ENCODE measurements around the gene VPS13A. TPM values are rescaled to one million over a fixed set of nuclear protein-coding genes. Genes with fewer than 3 reads are reported as not detected.

Gene VPS13A
- total and polyA plus RNA-seq, 10 donors = 7.5 to 90.9 (median 56.5) TPM

DNA sequence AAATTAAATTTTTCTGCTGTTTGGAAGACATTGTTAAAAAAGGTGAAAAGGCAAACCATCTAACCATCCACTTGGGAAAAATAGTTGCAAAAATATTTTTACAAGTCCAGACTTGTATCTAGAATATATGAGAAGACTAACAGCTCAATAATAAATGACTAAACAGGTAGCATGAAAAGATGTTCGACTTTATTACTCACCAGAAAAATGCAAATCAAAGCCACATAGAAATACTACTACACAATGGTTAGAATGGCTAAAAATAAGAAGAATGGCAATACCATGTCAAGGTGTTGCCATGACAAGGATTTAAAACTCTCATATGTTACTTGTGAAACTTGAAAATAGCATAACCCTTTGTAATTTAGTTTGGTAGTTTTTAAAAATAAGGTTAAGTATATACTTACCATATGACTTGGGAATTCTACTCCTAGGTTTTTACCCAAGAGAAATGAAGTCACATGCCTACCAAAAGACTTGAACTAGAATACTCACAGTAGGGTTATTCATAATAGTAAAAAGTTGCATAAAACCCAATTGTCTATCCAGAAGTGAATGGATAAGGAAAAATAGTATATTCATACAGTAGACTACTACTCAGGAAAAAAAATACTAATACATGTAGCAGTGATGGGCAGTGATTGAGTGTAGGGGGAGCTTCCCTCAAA is 93.8 kb downstream of the VPS13A start:
- Histone ChIP-seq H3K9me3 (peaks cover 0 to 3% (median 0%) of the 10 kb centered on the region in 8 donors), H3K36me3 (peaks cover 0 to 53% (median 5%) of the 10 kb centered on the region in 6 donors), H3K27ac (no peak overlapping the region), H3K4me1 (no peaks in the 10 kb centered on the region), H3K4me3 (no peak overlapping the region), H3K27me3 (replicated peaks in 1 of 7) (no peaks in the 10 kb centered on the region)
- intact Hi-C loops (cut with DNase I; ENCODE audit: low total_unique reads) = no loop called here
- TF ChIP-seq POLR2A (IDR thresholded peaks at IDR 0.05) (no peak), POLR2AphosphoS5 (IDR thresholded peaks at IDR 0.05) (no peak)
- TF ChIP-seq, protein P1, sequence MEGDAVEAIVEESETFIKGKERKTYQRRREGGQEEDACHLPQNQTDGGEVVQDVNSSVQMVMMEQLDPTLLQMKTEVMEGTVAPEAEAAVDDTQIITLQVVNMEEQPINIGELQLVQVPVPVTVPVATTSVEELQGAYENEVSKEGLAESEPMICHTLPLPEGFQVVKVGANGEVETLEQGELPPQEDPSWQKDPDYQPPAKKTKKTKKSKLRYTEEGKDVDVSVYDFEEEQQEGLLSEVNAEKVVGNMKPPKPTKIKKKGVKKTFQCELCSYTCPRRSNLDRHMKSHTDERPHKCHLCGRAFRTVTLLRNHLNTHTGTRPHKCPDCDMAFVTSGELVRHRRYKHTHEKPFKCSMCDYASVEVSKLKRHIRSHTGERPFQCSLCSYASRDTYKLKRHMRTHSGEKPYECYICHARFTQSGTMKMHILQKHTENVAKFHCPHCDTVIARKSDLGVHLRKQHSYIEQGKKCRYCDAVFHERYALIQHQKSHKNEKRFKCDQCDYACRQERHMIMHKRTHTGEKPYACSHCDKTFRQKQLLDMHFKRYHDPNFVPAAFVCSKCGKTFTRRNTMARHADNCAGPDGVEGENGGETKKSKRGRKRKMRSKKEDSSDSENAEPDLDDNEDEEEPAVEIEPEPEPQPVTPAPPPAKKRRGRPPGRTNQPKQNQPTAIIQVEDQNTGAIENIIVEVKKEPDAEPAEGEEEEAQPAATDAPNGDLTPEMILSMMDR (IDR thresholded peaks at IDR 0.05 in 8 of 11, conservative IDR thresholded peaks at IDR 0.05 in 3 of 11) = no peak
- WGBS, 5 donors = 86 to 96% (median 92%) methylated on average over 1 of the region's 1 CpG
- no peak for DNase-seq

GRCh38 chr9:77276799-77277198 is 99.5 kb downstream of the VPS13A start:
- WGBS, 5 donors = 76 to 99% (median 96%) methylated on average over 3 of the region's 3 CpGs
- Histone ChIP-seq H3K27me3 (replicated peaks in 1 of 7) (no peaks in the 10 kb centered on the region), H3K36me3 (peaks cover 0 to 58% (median under 1%) of the 10 kb centered on the region in 6 donors), H3K4me1 (peaks cover 0 to 4% (median 0%) of the 10 kb centered on the region in 6 donors), H3K27ac (no peak overlapping the region), H3K9me3 (no peaks in the 10 kb centered on the region), H3K4me3 (no peak overlapping the region)
- no peak for DNase-seq
- intact Hi-C loops (cut with DNase I; ENCODE audit: low total_unique reads) = no loop called here
- TF ChIP-seq POLR2A (IDR thresholded peaks at IDR 0.05) (no peak), POLR2AphosphoS5 (IDR thresholded peaks at IDR 0.05) (no peak)
- TF ChIP-seq, protein P1 (IDR thresholded peaks at IDR 0.05 in 8 of 11, conservative IDR thresholded peaks at IDR 0.05 in 3 of 11) = no peak

DNA sequence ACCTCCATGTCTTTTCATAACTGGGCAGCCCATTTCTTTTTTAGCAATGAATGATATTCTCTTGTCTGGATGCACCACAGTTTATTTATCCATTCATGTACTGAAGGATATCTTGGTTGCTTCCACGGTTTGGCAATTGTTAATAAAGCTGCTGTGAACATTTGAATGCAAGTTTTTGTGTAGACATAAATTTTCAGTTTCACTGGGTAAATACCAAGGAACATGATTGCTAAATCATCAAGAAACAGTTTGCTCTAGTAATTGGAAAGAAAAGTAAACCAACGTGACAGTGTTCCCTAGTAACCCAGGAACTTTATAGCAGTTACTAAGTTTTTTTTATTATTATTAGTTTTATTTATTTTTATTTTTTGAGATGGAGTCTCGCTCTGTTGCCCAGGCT is 100.4 kb downstream of the VPS13A start:
- H3K9me3 ChIP-seq = no peaks in the 10 kb centered on the region
- H3K27me3 ChIP-seq (replicated peaks in 1 of 7) = no peaks in the 10 kb centered on the region
- intact Hi-C loops (cut with DNase I; ENCODE audit: low total_unique reads) = no loop called here
- peaks cover 0 to 67% (median 4%) of the 10 kb centered on the region in 6 donors for H3K36me3 ChIP-seq
- H3K4me1 ChIP-seq = peaks cover 0 to 4% (median 0%) of the 10 kb centered on the region in 6 donors
- TF ChIP-seq, protein P1 (IDR thresholded peaks at IDR 0.05 in 8 of 11, conservative IDR thresholded peaks at IDR 0.05 in 3 of 11) = no peak
- TF ChIP-seq POLR2AphosphoS5 (IDR thresholded peaks at IDR 0.05) (no peak), POLR2A (IDR thresholded peaks at IDR 0.05) (no peak)
- H3K4me3 ChIP-seq = no peak overlapping the region
- no peak overlapping the region for H3K27ac ChIP-seq
- DNase-seq = no peak
- WGBS, 5 donors = 91 to 97% (median 93%) methylated on average over 3 of the region's 3 CpGs

- Histone ChIP-seq H3K4me3 (no peak overlapping the region), H3K4me1 (peaks cover 0 to 25% (median 9%) of the 10 kb centered on the region in 6 donors), H3K36me3 (peaks cover 0 to 84% (median 11%) of the 10 kb centered on the region in 6 donors), H3K27ac (no peak overlapping the region), H3K27me3 (replicated peaks in 1 of 7) (no peaks in the 10 kb centered on the region), H3K9me3 (peaks cover 0 to 20% (median 17%) of the 10 kb centered on the region in 8 donors)
- DNase-seq = no peak
- intact Hi-C loops (cut with DNase I; ENCODE audit: low total_unique reads) = no loop called here
- WGBS, 5 donors = 66 to 88% (median 83%) methylated on average over 2 of the region's 2 CpGs
- TF ChIP-seq POLR2AphosphoS5 (IDR thresholded peaks at IDR 0.05) (no peak), POLR2A (IDR thresholded peaks at IDR 0.05) (no peak)
- TF ChIP-seq, protein P1 (IDR thresholded peaks at IDR 0.05 in 8 of 11, conservative IDR thresholded peaks at IDR 0.05 in 3 of 11) = no peak
These were observed 106.7 kb downstream of the VPS13A start for GRCh38 chr9:77283991-77284390.
